Kidney (tissue), 14 donors: ENCODE data around the gene HSD17B12. TPM values are rescaled to one million over a fixed set of nuclear protein-coding genes. Genes with fewer than 3 reads are reported as not detected.
"Not testable (repeated sequence)": the region's sequence is repeated elsewhere in the genome, so short reads cannot be mapped to it uniquely, and the experiment has no call there.

Experiments
- DNase-seq, 5 donors: peaks; one replicate each; pipeline ENCODE4 v3.0.0-alpha.2; 2013 to 2020
- FAIRE-seq: peaks from 2 replicates; lab custom pipeline; 2012; peaks lifted over from hg19 to GRCh38; lab: Jason Lieb, UNC
- H3K27ac ChIP-seq, 2 donors: one replicate each; pipeline ENCODE4 v1.7.0; 2013; ENCODE audit warnings: low read depth in 2 of 2, low read length in 2 of 2, inconsistent platforms in 1 of 2
- H3K27me3 ChIP-seq: one replicate; pipeline ENCODE4 v1.7.1; 2013; ENCODE audit warnings: low read length, inconsistent platforms; ENCODE audit not compliant: control insufficient read depth, insufficient read depth
- H3K36me3 ChIP-seq, 3 donors: one replicate each; pipeline versions ENCODE4 v1.7.0 to v1.7.1; 2013; ENCODE audit warnings: low read length in 3 of 3, control low read depth in 1 of 3, inconsistent platforms in 1 of 3; ENCODE audit not compliant: insufficient read depth in 3 of 3, control insufficient read depth in 2 of 3
- H3K4me1 ChIP-seq, 3 donors: one replicate each; pipeline versions ENCODE4 v1.7.0 to v1.7.1; 2013; ENCODE audit warnings: low read length in 3 of 3, inconsistent platforms in 1 of 3, low read depth in 1 of 3; ENCODE audit not compliant: control insufficient read depth in 2 of 3, insufficient read depth in 2 of 3
- H3K4me3 ChIP-seq, 3 donors: one replicate each; pipeline versions ENCODE4 v1.7.0 to v1.8.1; 2013; ENCODE audit warnings: low read length in 3 of 3, control low read depth in 1 of 3, inconsistent platforms in 1 of 3
- H3K9ac ChIP-seq, 3 donors: one replicate each; pipeline versions ENCODE4 v1.7.0 to v1.7.1; 2013; ENCODE audit warnings: low read length in 3 of 3, control low read depth in 1 of 3, inconsistent platforms in 1 of 3
- H3K9me3 ChIP-seq, 3 donors: one replicate each; pipeline versions ENCODE4 v1.7.0 to v1.7.1; 2013; ENCODE audit warnings: low read length in 3 of 3, control low read depth in 1 of 3, inconsistent platforms in 1 of 3; ENCODE audit not compliant: control insufficient read depth in 2 of 3, insufficient read depth in 1 of 3
- intact Hi-C: fragments of 100-400 bp; cut with DNase I; formaldehyde crosslinking; loops from one replicate; pipeline ENCODE4 v1.11.1; 2022
- polyA plus RNA-seq: library from polyadenylated mRNA; stranded (reverse); fragments of 350-450 nt; fragmentation: Illumina TruSeq; extraction: RNeasy Lipid Tissue Mini Kit (QIAGEN cat#74804); gene quantifications from one replicate; pipeline ENCODE4 v1.2.3, GENCODE V29; 2014; ENCODE audit warnings: low read depth, low replicate concordance; ENCODE audit not compliant: insufficient read depth
- total RNA-seq: library from RNA; stranded (reverse); fragmentation: NEBNext Ultra II Directional; extraction: Animal tissue kit (Norgen Biotek cat#: 25700); gene quantifications from one replicate; pipeline ENCODE4 v1.2.1, GENCODE V29; 2021
- TF ChIP-seq, protein P1 (sequence below): IDR thresholded peaks from 3 replicates; pipeline ENCODE4 v1.5.1; 2012; ENCODE audit warnings: mild to moderate bottlenecking, moderate library complexity, borderline replicate concordance; ENCODE audit not compliant: insufficient read depth; ENCODE audit errors: extremely low read depth
- donor health status: control.
- donor health status: control.
- donor health status: control.
- donor health status: control.
- donor health status: control.
- donor health status: DM: yes; HTN: yes; CAD: no.
- donor health status: Normal renal cell carcinoma (clear cell type).

The HSD17B12 gene
- total and polyA plus RNA-seq, 2 donors from 2014 or later: 76.9 to 100 TPM

DNA sequence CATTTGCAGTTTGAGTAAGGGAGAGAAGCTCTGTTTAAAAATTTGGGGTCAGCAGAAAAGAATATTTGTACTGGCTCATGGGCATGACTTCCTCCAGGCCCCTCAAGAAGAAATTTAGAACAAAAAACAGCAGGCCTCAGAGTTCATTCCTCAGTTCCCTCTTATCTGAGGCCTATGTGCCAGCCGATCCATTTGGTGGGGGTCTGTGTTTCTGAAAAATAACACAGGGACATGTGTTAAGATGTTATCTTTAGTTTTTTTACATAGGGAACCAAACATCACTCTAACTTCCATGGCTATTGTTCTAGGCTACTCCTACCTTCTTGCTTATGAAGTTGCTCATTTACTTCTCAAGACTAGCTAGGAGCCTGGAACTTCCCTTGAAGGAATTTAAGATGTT lies 16.2 kb upstream of the HSD17B12 start:
- Histone ChIP-seq H3K4me1 (no peaks in the 10 kb centered on the region), H3K4me3 (no peak overlapping the region), H3K36me3 (no peaks in the 10 kb centered on the region), H3K27ac (no peak overlapping the region), H3K27me3 (no peaks in the 10 kb centered on the region), H3K9me3 (no peaks in the 10 kb centered on the region), H3K9ac (no peak overlapping the region)
- FAIRE-seq (no peak), DNase-seq (no peak)
- TF ChIP-seq, protein P1, sequence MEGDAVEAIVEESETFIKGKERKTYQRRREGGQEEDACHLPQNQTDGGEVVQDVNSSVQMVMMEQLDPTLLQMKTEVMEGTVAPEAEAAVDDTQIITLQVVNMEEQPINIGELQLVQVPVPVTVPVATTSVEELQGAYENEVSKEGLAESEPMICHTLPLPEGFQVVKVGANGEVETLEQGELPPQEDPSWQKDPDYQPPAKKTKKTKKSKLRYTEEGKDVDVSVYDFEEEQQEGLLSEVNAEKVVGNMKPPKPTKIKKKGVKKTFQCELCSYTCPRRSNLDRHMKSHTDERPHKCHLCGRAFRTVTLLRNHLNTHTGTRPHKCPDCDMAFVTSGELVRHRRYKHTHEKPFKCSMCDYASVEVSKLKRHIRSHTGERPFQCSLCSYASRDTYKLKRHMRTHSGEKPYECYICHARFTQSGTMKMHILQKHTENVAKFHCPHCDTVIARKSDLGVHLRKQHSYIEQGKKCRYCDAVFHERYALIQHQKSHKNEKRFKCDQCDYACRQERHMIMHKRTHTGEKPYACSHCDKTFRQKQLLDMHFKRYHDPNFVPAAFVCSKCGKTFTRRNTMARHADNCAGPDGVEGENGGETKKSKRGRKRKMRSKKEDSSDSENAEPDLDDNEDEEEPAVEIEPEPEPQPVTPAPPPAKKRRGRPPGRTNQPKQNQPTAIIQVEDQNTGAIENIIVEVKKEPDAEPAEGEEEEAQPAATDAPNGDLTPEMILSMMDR: no peak
- intact Hi-C loops: no loop called here

- H3K9me3 ChIP-seq, H3K36me3 ChIP-seq, FAIRE-seq, H3K4me3 ChIP-seq, H3K27me3 ChIP-seq, DNase-seq, intact Hi-C loops, H3K27ac ChIP-seq, H3K4me1 ChIP-seq, H3K9ac ChIP-seq: not testable (repeated sequence)
Observed at GRCh38 chr11:43671284-43671683, 9.3 kb upstream of the HSD17B12 start.

- intact Hi-C loops: no loop called here
- FAIRE-seq: no peak
Observed at GRCh38 chr11:43674560-43674959, 6.0 kb upstream of the HSD17B12 start.

GRCh38 chr11:43676933-43677332 lies 3.6 kb upstream of the HSD17B12 start:
- no peak for FAIRE-seq
- Histone ChIP-seq H3K27ac (no peak overlapping the region), H3K27me3 (no peaks in the 10 kb centered on the region), H3K4me3 (no peak overlapping the region), H3K9me3 (no peaks in the 10 kb centered on the region), H3K36me3 (no peaks in the 10 kb centered on the region), H3K4me1 (no peaks in the 10 kb centered on the region), H3K9ac (no peak overlapping the region)
- TF ChIP-seq, protein P1: no peak
- no peak for DNase-seq
- intact Hi-C loops: no loop called here

More at GRCh38 chr11:43674560-43674959, 6.0 kb upstream of the HSD17B12 start:
- Histone ChIP-seq H3K27me3 (no peaks in the 10 kb centered on the region), H3K4me3 (no peak overlapping the region), H3K9me3 (no peaks in the 10 kb centered on the region), H3K27ac (no peak overlapping the region), H3K36me3 (no peaks in the 10 kb centered on the region), H3K4me1 (no peaks in the 10 kb centered on the region), H3K9ac (no peak overlapping the region)
- no peak for DNase-seq
- TF ChIP-seq, protein P1: no peak
